Uterus (tissue), 2 donors: Measurements from ENCODE around the gene ASB5.

ENCODE experiments used
- POLR2A ChIP-seq, 2 donors: fragments of 450-650 bp; IDR thresholded peaks; one replicate each; pipeline ENCODE4 v1.6.1; 2016; ENCODE audit warnings: antibody characterized with exemption in 2 of 2, mild to moderate bottlenecking in 1 of 2, moderate library complexity in 1 of 2
- TF ChIP-seq, protein P1 (sequence below), 4 experiments: fragments of 200-600 bp in 2 of 4; fragments of 450-650 bp in 2 of 4; sonication (generic) in 2 of 4; IDR thresholded peaks; one replicate each; pipeline ENCODE4 v1.5.1; 2016 to 2019; ENCODE audit warnings: antibody characterized with exemption in 4 of 4, mild to moderate bottlenecking in 2 of 4, moderate library complexity in 1 of 4

DNA sequence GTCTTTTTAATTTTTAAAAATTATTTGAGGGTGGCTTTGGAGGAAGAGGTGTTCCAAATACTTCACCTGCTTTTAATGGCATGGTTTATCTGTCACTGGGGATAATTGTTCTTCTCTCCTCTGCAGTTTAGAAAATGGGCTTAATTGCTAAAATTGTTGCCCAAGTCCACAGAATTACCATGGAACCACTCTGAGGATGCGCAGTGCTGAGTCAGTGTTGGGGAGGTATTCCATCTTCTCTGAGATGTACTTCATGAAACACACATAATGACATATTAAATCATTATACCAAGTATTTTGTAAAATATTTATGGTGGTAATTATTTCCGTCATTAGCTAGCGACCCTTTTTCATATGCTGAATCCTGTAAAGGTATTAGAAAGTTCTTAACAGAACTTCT lies 8.0 kb downstream of the ASB5 start:
- TF ChIP-seq, protein P1, sequence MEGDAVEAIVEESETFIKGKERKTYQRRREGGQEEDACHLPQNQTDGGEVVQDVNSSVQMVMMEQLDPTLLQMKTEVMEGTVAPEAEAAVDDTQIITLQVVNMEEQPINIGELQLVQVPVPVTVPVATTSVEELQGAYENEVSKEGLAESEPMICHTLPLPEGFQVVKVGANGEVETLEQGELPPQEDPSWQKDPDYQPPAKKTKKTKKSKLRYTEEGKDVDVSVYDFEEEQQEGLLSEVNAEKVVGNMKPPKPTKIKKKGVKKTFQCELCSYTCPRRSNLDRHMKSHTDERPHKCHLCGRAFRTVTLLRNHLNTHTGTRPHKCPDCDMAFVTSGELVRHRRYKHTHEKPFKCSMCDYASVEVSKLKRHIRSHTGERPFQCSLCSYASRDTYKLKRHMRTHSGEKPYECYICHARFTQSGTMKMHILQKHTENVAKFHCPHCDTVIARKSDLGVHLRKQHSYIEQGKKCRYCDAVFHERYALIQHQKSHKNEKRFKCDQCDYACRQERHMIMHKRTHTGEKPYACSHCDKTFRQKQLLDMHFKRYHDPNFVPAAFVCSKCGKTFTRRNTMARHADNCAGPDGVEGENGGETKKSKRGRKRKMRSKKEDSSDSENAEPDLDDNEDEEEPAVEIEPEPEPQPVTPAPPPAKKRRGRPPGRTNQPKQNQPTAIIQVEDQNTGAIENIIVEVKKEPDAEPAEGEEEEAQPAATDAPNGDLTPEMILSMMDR (IDR thresholded peaks at IDR 0.05) = no peak
- TF ChIP-seq POLR2A (IDR thresholded peaks at IDR 0.05) = no peak
